HUES48 (cell line): ENCODE measurements around the gene OVOL2.
"Not testable (repeated sequence)": the region's sequence is repeated elsewhere in the genome, so short reads cannot be mapped to it uniquely, and the experiment has no call there.

Experiments used
- H3K27ac ChIP-seq: one replicate; pipeline ENCODE4 v1.7.0; 2013; ENCODE audit warnings: low read depth, low read length, inconsistent platforms
- H3K27me3 ChIP-seq: 2 replicates; pipeline ENCODE4 v1.6.1; 2013; ENCODE audit warnings: mild to moderate bottlenecking, low read length; ENCODE audit not compliant: control insufficient read depth, insufficient read depth
- H3K36me3 ChIP-seq: 2 replicates; pipeline ENCODE4 v1.6.1; 2013; ENCODE audit warnings: low read length; ENCODE audit not compliant: control insufficient read depth, insufficient read depth
- H3K4me1 ChIP-seq: 2 replicates; pipeline ENCODE4 v1.6.1; 2013; ENCODE audit warnings: mild to moderate bottlenecking, low read length; ENCODE audit not compliant: control insufficient read depth, insufficient read depth
- H3K4me3 ChIP-seq: 2 replicates; pipeline ENCODE4 v1.5.1; 2013; ENCODE audit warnings: mild to moderate bottlenecking, low read depth, low read length
- H3K9ac ChIP-seq: 2 replicates; pipeline ENCODE4 v1.6.1; 2013; ENCODE audit warnings: mild to moderate bottlenecking, low read depth, low read length, moderate library complexity
- H3K9me3 ChIP-seq: 2 replicates; pipeline ENCODE4 v1.6.1; 2013; ENCODE audit warnings: low read length; ENCODE audit not compliant: control insufficient read depth, insufficient read depth

OVOL2 gene

GRCh38 chr20:18057101-18057993 is at the start of gene OVOL2:
TSS of gene OVOL2 (minus strand) at chr20:18057916. CDS start at chr20:18057634, 282 bp downstream.
- peak within 1 kb of the TSS; percentile 65 for H3K4me3 ChIP-seq
- peak within 1 kb of the TSS; percentile 40 for H3K9ac ChIP-seq
- H3K9me3 ChIP-seq, result no peaks in the 10 kb centered on the region
- peaks cover 21% of the 10 kb centered on the region for H3K4me1 ChIP-seq
- peak within 1 kb of the TSS; percentile 56 for H3K27ac ChIP-seq
- H3K27me3 ChIP-seq, result peaks cover 47% of the 10 kb centered on the region
- no peaks in the 10 kb centered on the region for H3K36me3 ChIP-seq

- no peak overlapping the region for H3K4me3 ChIP-seq
- no peaks in the 10 kb centered on the region for H3K9me3 ChIP-seq
- no peaks in the 10 kb centered on the region for H3K27me3 ChIP-seq
- no peaks in the 10 kb centered on the region for H3K36me3 ChIP-seq
- H3K27ac ChIP-seq, result no peak overlapping the region
- peaks cover 10% of the 10 kb centered on the region for H3K4me1 ChIP-seq
- no peak overlapping the region for H3K9ac ChIP-seq
Observed at GRCh38 chr20:18103497-18103896, 45.8 kb upstream of the OVOL2 start.

GRCh38 chr20:18101125-18101810 is 43.6 kb upstream of the OVOL2 start:
- Histone ChIP-seq H3K27ac (no peak overlapping the region), H3K9me3 (no peaks in the 10 kb centered on the region), H3K36me3 (no peaks in the 10 kb centered on the region), H3K4me1 (peaks cover 10% of the 10 kb centered on the region), H3K4me3 (no peak overlapping the region), H3K27me3 (no peaks in the 10 kb centered on the region), H3K9ac (no peak overlapping the region)

GRCh38 chr20:18100569-18100968 is 42.9 kb upstream of the OVOL2 start:
- not testable (repeated sequence) for H3K27ac ChIP-seq, H3K4me3 ChIP-seq, H3K36me3 ChIP-seq

GRCh38 chr20:18094191-18094590 is 36.5 kb upstream of the OVOL2 start:
- no peaks in the 10 kb centered on the region for H3K9me3 ChIP-seq

More at GRCh38 chr20:18100569-18100968, 42.9 kb upstream of the OVOL2 start:
- not testable (repeated sequence) for H3K9ac ChIP-seq, H3K9me3 ChIP-seq, H3K27me3 ChIP-seq
- H3K4me1 ChIP-seq, result peaks cover 10% of the 10 kb centered on the region

GRCh38 chr20:18093388-18093787 is 35.7 kb upstream of the OVOL2 start:
- no peak overlapping the region for H3K27ac ChIP-seq
- H3K9me3 ChIP-seq, result no peaks in the 10 kb centered on the region
- H3K9ac ChIP-seq, result no peak overlapping the region
- no peaks in the 10 kb centered on the region for H3K4me1 ChIP-seq
- no peaks in the 10 kb centered on the region for H3K27me3 ChIP-seq
- H3K36me3 ChIP-seq, result no peaks in the 10 kb centered on the region
- no peak overlapping the region for H3K4me3 ChIP-seq

More at GRCh38 chr20:18094191-18094590, 36.5 kb upstream of the OVOL2 start:
- no peaks in the 10 kb centered on the region for H3K27me3 ChIP-seq
- H3K4me1 ChIP-seq, result no peaks in the 10 kb centered on the region
- no peak overlapping the region; the same call in 1 of the 2 replicates for H3K9ac ChIP-seq
- no peak overlapping the region for H3K4me3 ChIP-seq
- H3K27ac ChIP-seq, result no peak overlapping the region
- no peaks in the 10 kb centered on the region for H3K36me3 ChIP-seq

GRCh38 chr20:18092890-18093289 is 35.2 kb upstream of the OVOL2 start:
- no peak overlapping the region for H3K27ac ChIP-seq
- H3K27me3 ChIP-seq, result no peaks in the 10 kb centered on the region
- H3K9ac ChIP-seq, result no peak overlapping the region
- no peak overlapping the region for H3K4me3 ChIP-seq
- H3K36me3 ChIP-seq, result no peaks in the 10 kb centered on the region
- no peaks in the 10 kb centered on the region for H3K4me1 ChIP-seq
- H3K9me3 ChIP-seq, result no peaks in the 10 kb centered on the region

GRCh38 chr20:18091623-18092022 is 33.9 kb upstream of the OVOL2 start:
- no peak overlapping the region for H3K27ac ChIP-seq
- no peaks in the 10 kb centered on the region for H3K27me3 ChIP-seq
- no peaks in the 10 kb centered on the region for H3K9me3 ChIP-seq
- H3K9ac ChIP-seq, result no peak overlapping the region
- H3K4me1 ChIP-seq, result no peaks in the 10 kb centered on the region
- H3K36me3 ChIP-seq, result no peaks in the 10 kb centered on the region
- H3K4me3 ChIP-seq, result no peak overlapping the region

GRCh38 chr20:18090477-18090876 is 32.8 kb upstream of the OVOL2 start:
- no peak overlapping the region for H3K27ac ChIP-seq

GRCh38 chr20:18090044-18090443 is 32.3 kb upstream of the OVOL2 start:
- Histone ChIP-seq H3K27me3 (no peaks in the 10 kb centered on the region), H3K4me3 (no peak overlapping the region), H3K27ac (no peak overlapping the region), H3K9ac (no peak overlapping the region), H3K9me3 (no peaks in the 10 kb centered on the region), H3K4me1 (no peaks in the 10 kb centered on the region), H3K36me3 (no peaks in the 10 kb centered on the region)

More at GRCh38 chr20:18090477-18090876, 32.8 kb upstream of the OVOL2 start:
- Histone ChIP-seq H3K4me1 (no peaks in the 10 kb centered on the region), H3K9me3 (no peaks in the 10 kb centered on the region), H3K9ac (no peak overlapping the region), H3K27me3 (no peaks in the 10 kb centered on the region), H3K4me3 (no peak overlapping the region), H3K36me3 (no peaks in the 10 kb centered on the region)

GRCh38 chr20:18088841-18089240 is 31.1 kb upstream of the OVOL2 start:
- H3K27me3 ChIP-seq, H3K4me3 ChIP-seq, H3K36me3 ChIP-seq, H3K9ac ChIP-seq, H3K9me3 ChIP-seq, H3K4me1 ChIP-seq, H3K27ac ChIP-seq: not testable (repeated sequence)
